ENCODE measurements around the gene SMURF1.
A peak's percentile ranks its signal among the peaks of the same experiment; 100 is the strongest.
"Not testable (repeated sequence)": the region's sequence is repeated elsewhere in the genome, so short reads cannot be mapped to it uniquely, and the experiment has no call there.

SMURF1 gene

GRCh38 chr7:99143853-99144672 lies at the start of gene SMURF1:
TSS of gene SMURF1 (minus strand) at chr7:99144108. CDS start at chr7:99143780, 328 bp downstream.
- peak; percentile 51 to 62 for DNase-seq (ENCODE audit: low read depth in 1 of 2, low spot score in 1 of 2)

GRCh38 chr7:99191869-99192596 lies 48.1 kb upstream of the SMURF1 start:
- no peak for DNase-seq (ENCODE audit: low read depth in 1 of 2, low spot score in 1 of 2)

GRCh38 chr7:99190359-99191009 lies 46.6 kb upstream of the SMURF1 start:
- DNase-seq (ENCODE audit: low read depth in 1 of 2, low spot score in 1 of 2), result no peak

GRCh38 chr7:99189222-99189621 lies 45.3 kb upstream of the SMURF1 start:
- no peak for DNase-seq (ENCODE audit: low read depth in 1 of 2, low spot score in 1 of 2)

GRCh38 chr7:99188221-99188620 lies 44.3 kb upstream of the SMURF1 start:
- no peak for DNase-seq (ENCODE audit: low read depth in 1 of 2, low spot score in 1 of 2)

GRCh38 chr7:99184532-99185218 lies 40.8 kb upstream of the SMURF1 start:
- DNase-seq (ENCODE audit: low read depth in 1 of 2, low spot score in 1 of 2), result no peak

DNA sequence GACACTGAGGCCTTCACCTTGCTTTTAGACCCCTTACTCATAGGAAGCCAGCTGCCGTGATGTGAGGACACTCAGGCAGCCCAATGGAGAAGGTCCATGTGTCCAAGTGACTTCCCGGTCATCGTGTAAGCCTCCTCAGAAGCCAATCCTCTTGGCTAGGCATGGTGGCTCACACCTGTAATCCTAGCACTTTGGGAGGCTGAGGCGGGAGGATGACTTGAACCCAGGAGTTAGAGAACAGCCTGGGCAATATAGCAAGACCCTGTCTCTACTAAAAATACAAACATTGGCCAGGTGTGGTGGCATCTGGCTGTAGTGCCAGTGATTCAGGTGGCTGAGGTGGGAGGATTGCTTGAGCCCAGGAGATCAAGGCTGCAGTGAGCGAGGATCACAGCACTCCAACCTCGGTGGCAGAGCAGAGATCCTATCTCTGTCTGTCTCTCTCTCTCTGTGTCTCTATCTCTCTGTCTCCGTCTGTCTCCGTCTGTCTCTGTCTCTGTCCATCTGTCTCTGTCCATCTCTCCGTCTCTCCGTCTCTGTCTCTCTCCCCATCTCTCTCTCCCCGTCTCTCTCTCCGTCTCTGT lies 36.3 kb upstream of the SMURF1 start:
- no peak for DNase-seq (ENCODE audit: low read depth in 1 of 2, low spot score in 1 of 2)

- DNase-seq (ENCODE audit: low read depth in 1 of 2, low spot score in 1 of 2), result no peak
Observed at GRCh38 chr7:99177165-99177564, 33.3 kb upstream of the SMURF1 start.

- DNase-seq (ENCODE audit: low read depth in 1 of 2, low spot score in 1 of 2), result no peak
Observed at GRCh38 chr7:99173787-99174186, 29.9 kb upstream of the SMURF1 start.

GRCh38 chr7:99171731-99172130 lies 27.8 kb upstream of the SMURF1 start:
- no peak for DNase-seq (ENCODE audit: low read depth in 1 of 2, low spot score in 1 of 2)

- no peak for DNase-seq (ENCODE audit: low read depth in 1 of 2, low spot score in 1 of 2)
Observed at GRCh38 chr7:99170730-99171074, 26.8 kb upstream of the SMURF1 start.

- no peak for DNase-seq (ENCODE audit: low read depth in 1 of 2, low spot score in 1 of 2)
Observed at GRCh38 chr7:99170065-99170729, 26.3 kb upstream of the SMURF1 start.

GRCh38 chr7:99167072-99167471 lies 23.2 kb upstream of the SMURF1 start:
- DNase-seq (ENCODE audit: low read depth in 1 of 2, low spot score in 1 of 2), result no peak

DNA sequence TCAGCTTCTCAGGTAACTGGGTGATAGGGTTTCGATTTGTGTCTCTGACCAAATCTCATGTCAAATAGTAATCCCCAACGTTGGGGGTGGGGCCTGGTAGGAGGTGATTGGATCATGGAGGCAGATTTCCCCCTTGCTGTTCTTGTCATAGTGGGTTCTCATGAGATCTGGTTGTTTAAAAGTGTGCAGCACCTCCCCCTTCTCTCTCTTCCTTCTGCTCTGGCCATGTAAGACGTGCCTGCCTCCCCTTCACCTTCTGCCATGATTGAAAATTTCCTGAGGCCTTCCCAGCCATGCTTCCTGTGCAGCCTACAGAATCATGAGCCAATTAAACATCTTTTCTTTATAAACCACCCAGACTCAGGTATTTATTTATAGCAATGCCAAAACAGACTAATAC lies 21.9 kb upstream of the SMURF1 start:
- no peak for DNase-seq (ENCODE audit: low read depth in 1 of 2, low spot score in 1 of 2)

DNA sequence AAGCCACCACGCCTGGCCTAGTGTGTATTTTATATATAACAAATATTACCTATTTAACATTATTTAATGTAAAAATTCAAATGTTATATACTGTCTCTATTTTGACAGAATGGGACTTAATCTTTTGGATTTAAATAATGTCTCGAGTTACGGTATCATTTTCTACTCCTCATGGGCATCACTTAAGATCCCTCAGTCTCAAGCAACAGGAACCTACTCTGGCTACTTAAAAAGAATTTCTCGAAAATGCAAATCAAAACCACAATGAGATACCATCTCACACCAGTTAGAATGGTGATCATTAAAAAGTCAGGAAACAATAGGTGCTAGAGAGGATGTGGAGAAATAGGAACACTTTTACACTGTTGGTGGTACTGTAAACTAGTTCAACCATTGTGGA lies 19.8 kb upstream of the SMURF1 start:
- not testable (repeated sequence) for DNase-seq (ENCODE audit: low read depth in 1 of 2, low spot score in 1 of 2)

DNA sequence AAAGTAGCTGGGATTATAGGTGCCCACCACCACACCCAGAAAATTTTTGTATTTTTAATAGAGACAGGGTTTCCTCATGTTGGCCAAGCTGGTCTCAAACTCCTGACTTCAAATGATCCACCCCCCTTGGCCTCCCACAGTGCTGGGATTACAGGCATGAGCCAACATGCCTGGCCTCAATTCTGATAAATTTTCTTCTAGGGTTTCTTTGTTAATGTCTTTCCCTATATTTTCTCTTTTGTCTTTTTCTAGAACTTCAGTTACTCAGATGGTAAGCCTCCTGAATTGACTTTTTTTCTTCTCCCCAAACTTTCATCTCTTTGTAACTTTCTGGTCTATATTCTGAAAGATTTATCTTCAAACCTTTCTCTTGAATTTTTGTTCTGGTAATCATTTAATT lies 12.7 kb upstream of the SMURF1 start:
- no peak for DNase-seq (ENCODE audit: low read depth in 1 of 2, low spot score in 1 of 2)

DNA sequence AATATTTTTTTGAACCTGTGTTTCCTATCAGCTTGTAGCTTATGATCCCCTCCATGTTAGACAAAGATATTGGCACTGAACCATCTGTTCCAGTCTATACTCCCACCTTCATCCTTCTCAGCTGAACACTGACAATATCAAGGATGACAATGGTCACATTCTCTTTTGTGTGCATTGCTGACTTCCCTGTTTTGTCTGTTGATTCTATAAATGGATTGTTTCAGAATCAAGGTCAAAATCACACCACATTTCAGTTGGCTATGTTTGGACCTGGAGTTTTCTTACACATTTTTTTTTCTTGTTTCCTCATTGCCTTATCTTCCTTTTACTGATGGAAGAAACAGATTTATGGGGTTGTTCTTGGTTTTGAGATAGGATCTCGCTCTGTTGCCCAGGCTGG lies 11.3 kb upstream of the SMURF1 start:
- DNase-seq (ENCODE audit: low read depth in 1 of 2, low spot score in 1 of 2), result no peak

DNA sequence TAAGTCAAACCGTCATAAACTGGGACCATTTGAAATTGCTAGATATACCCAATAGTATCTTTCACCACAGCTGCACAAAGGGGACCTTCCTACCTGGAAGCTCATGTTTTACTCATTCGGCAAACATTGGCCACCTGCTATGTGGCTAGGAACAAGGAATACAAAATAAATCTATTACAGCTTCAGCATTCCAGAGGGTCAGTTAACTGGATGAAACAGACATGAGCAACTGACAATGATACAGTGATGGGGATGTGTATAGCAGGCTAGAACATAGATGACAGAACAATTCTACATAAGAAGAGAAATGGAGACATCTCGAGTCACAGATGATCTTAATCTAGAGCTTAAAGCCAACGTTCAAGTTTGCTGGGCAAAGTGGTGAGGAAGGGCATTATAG lies 3.1 kb upstream of the SMURF1 start:
- DNase-seq (ENCODE audit: low read depth in 1 of 2, low spot score in 1 of 2), result no peak

- no peak for DNase-seq (ENCODE audit: low read depth in 1 of 2, low spot score in 1 of 2)
Observed at GRCh38 chr7:99143521-99143852, 421 bp downstream of the SMURF1 start.

DNA sequence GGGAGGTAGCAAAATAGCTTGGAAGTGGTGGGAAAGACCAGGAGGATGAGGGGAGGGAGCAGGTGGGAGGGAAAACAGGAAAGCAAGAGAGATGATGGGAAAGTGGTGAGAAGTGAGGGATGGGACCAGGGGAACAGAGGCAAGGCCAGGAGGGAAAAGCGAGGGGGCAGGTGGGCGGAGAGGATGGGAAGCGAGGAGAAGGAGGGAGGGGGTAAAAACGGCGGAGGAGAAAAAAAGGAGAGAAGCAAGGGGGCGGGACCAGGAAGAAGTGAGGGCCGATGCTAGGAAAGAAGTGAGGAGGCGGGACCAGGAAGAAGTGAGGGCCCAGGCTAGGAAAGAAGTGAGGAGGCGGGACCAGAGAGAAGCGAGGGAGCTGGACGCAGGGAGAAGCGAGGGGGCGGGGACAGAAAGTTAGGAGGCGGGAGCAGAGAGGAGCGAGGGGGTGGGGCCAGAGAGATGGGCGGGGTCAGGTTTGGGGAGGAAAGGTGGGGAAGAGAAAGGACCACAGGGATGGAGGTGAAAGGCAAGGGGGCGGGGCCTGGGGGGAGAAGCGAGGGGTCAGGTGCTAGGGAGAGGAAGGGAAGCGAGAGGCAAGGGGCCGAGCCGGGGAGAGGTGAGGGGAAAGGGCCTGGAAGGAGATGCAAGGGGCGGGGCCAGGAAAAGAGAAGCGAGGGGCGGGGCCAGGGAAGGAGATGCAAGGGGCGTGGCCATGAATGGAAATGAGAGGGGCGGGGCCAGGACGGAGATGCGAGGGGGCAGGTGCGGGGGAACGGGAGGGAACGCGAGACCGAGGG lies 984 bp downstream of the SMURF1 start:
- peak; percentile 68 to 78 for DNase-seq (ENCODE audit: low read depth in 1 of 2, low spot score in 1 of 2)
